ENCODE data around the gene TDRD5.

GRCh38 chr1:179588425-179589024 is 3.1 kb upstream of the TDRD5 start:
- TF ChIP-seq, protein P1, sequence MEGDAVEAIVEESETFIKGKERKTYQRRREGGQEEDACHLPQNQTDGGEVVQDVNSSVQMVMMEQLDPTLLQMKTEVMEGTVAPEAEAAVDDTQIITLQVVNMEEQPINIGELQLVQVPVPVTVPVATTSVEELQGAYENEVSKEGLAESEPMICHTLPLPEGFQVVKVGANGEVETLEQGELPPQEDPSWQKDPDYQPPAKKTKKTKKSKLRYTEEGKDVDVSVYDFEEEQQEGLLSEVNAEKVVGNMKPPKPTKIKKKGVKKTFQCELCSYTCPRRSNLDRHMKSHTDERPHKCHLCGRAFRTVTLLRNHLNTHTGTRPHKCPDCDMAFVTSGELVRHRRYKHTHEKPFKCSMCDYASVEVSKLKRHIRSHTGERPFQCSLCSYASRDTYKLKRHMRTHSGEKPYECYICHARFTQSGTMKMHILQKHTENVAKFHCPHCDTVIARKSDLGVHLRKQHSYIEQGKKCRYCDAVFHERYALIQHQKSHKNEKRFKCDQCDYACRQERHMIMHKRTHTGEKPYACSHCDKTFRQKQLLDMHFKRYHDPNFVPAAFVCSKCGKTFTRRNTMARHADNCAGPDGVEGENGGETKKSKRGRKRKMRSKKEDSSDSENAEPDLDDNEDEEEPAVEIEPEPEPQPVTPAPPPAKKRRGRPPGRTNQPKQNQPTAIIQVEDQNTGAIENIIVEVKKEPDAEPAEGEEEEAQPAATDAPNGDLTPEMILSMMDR (optimal IDR thresholded peaks at IDR 0.05 in 1 of 3, IDR thresholded peaks at IDR 0.05 in 1 of 3, conservative IDR thresholded peaks at IDR 0.05 in 1 of 3; ENCODE audit: extremely low read depth in 1 of 3, insufficient read depth in 2 of 3, low read length in 3 of 3), result no peak
- TF ChIP-seq EZH2 (IDR thresholded peaks at IDR 0.05; ENCODE audit: low read length), result no peak

All from keratinocyte (primary cell).